ENCODE data around the gene REG3G. TPM values are rescaled to one million over a fixed set of nuclear protein-coding genes. Genes with fewer than 3 reads are reported as not detected.
A peak's percentile ranks its signal among the peaks of the same experiment; 100 is the strongest.

REG3G gene
- total RNA-seq (2022) = not detected in 2 replicates
- not detected for Bru-seq, nascent RNA
- not detected for BruChase-seq, experiment 1, labeled RNA remaining after a 2-hour chase
- BruChase-seq, experiment 2, labeled RNA remaining after a 6-hour chase = percentile 2 among the genes with signal in this experiment
- long read RNA-seq = 0 reads

- Histone ChIP-seq H3K4me1 (no peaks in the 10 kb centered on the region), H3K36me3 (ENCODE audit: control insufficient read depth, insufficient read depth, low read length) (no peaks in the 10 kb centered on the region), H3K9me3 (no peaks in the 10 kb centered on the region), H3K27me3 (replicated peaks; ENCODE audit: control insufficient read depth, insufficient read depth, low read length) (no peaks in the 10 kb centered on the region), H3K4me3 (ENCODE audit: low read depth, low read length) (no peak within 1 kb of the TSS)
- Mint-ChIP-seq H3K27ac (ENCODE audit: unreplicated experiment) (no peak within 1 kb of the TSS), H3K36me3 (ENCODE audit: insufficient read depth, unreplicated experiment) (no peaks in the 10 kb centered on the region), H3K4me1 (ENCODE audit: low read depth, unreplicated experiment) (peaks cover 4% of the 10 kb centered on the region), H3K4me3 (ENCODE audit: unreplicated experiment) (no peak within 1 kb of the TSS), H3K9me3 (ENCODE audit: unreplicated experiment) (peaks cover 4% of the 10 kb centered on the region), H3K27me3 (ENCODE audit: insufficient read depth, unreplicated experiment) (peaks cover 8% of the 10 kb centered on the region)
- DNase-seq = no peak
- intact Hi-C loops (cut with micrococcal nuclease; ENCODE audit: unreplicated experiment) = no loop called here
- ChIA-PET CTCF (no interaction called here), POLR2A (interaction anchor here (0.7 kb wide), 1 partner anchor 46 kb away, joined by 16 read pairs; no protein-coding TSS in a partner anchor)
- BruUV-seq (replicated peaks) = no TSS peak
- TF ChIP-seq, protein P1, sequence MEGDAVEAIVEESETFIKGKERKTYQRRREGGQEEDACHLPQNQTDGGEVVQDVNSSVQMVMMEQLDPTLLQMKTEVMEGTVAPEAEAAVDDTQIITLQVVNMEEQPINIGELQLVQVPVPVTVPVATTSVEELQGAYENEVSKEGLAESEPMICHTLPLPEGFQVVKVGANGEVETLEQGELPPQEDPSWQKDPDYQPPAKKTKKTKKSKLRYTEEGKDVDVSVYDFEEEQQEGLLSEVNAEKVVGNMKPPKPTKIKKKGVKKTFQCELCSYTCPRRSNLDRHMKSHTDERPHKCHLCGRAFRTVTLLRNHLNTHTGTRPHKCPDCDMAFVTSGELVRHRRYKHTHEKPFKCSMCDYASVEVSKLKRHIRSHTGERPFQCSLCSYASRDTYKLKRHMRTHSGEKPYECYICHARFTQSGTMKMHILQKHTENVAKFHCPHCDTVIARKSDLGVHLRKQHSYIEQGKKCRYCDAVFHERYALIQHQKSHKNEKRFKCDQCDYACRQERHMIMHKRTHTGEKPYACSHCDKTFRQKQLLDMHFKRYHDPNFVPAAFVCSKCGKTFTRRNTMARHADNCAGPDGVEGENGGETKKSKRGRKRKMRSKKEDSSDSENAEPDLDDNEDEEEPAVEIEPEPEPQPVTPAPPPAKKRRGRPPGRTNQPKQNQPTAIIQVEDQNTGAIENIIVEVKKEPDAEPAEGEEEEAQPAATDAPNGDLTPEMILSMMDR (IDR thresholded peaks at IDR 0.05; ENCODE audit: insufficient read depth in 1 of 2, low read depth in 1 of 2, low read length in 1 of 2, severe bottlenecking in 1 of 2, unreplicated experiment in 1 of 2) = no peak
These were observed at the start of gene REG3G for GRCh38 chr2:79025421-79025820. Gene REG3G, plus strand, starts transcription at chr2:79025702. Its CDS starts 392 bp downstream, at chr2:79026094.

DNA sequence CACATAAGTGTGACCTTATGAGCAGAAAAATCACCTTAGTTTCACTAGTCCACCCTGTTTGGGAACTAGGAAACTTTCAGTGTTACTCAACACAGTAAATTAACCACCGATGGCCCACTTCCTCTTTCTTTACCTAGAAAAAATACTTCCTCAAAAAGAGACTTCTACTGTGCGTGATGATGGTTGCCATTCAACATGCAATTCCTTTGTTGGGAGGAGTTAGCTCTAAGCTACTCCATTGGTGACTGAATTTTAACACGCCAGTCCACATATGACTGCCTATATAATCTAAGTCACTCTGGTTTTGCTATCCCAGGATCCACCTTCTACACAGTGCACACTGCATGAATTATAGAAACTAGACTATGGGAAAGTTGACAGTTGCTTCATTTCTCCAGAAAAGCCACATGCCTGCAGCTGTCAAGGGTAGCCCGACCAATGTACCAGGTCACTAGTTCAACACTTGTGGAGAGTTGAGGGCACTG lies 47.8 kb upstream of the REG3G start:
- no peaks in the 10 kb centered on the region for H3K27me3 ChIP-seq (replicated peaks; ENCODE audit: control insufficient read depth, insufficient read depth, low read length)
- ChIA-PET CTCF (no interaction called here), POLR2A (no interaction called here)
- TF ChIP-seq, protein P1 (IDR thresholded peaks at IDR 0.05; ENCODE audit: insufficient read depth in 1 of 2, low read depth in 1 of 2, low read length in 1 of 2, severe bottlenecking in 1 of 2, unreplicated experiment in 1 of 2) = no peak
- intact Hi-C loops (cut with micrococcal nuclease; ENCODE audit: unreplicated experiment) = loop anchor here (5.0 to 10.0 kb wide), 2 partner anchors 433 to 625 kb away; no protein-coding TSS in a partner anchor
- no peak overlapping the region for H3K27ac Mint-ChIP-seq (ENCODE audit: unreplicated experiment)
- no peak overlapping the region for H3K4me3 ChIP-seq (ENCODE audit: low read depth, low read length)
- no peaks in the 10 kb centered on the region for H3K36me3 ChIP-seq (ENCODE audit: control insufficient read depth, insufficient read depth, low read length)
- H3K36me3 Mint-ChIP-seq (ENCODE audit: insufficient read depth, unreplicated experiment) = no peaks in the 10 kb centered on the region
- no TSS peak for BruUV-seq (replicated peaks)
- H3K27me3 Mint-ChIP-seq (ENCODE audit: insufficient read depth, unreplicated experiment) = peaks cover 6% of the 10 kb centered on the region
- no peaks in the 10 kb centered on the region for H3K4me1 Mint-ChIP-seq (ENCODE audit: low read depth, unreplicated experiment)
- no peak for DNase-seq
- no peaks in the 10 kb centered on the region for H3K9me3 Mint-ChIP-seq (ENCODE audit: unreplicated experiment)
- no peaks in the 10 kb centered on the region for H3K4me1 ChIP-seq
- no peaks in the 10 kb centered on the region for H3K9me3 ChIP-seq
- no peak overlapping the region for H3K4me3 Mint-ChIP-seq (ENCODE audit: unreplicated experiment)

DNA sequence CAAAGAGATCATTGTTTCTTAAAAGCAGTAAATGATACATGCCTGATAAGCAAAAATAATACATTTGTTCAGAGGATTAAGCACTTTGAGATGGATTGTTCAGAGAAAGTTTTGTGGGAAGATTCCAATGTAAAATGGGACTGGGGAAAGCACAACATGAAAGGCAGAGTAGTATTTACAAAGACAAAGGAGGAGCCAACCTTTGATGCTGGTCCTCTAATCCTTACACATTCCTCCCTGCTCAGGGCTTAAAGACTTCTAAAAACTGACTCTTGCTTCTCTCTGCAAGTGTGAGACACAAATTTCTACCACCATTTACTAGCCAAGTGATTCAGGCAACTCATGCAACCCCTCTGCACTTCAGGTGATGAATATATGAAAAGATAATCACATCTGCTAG lies 47.2 kb upstream of the REG3G start:
- no TSS peak for BruUV-seq (replicated peaks)
- intact Hi-C loops (cut with micrococcal nuclease; ENCODE audit: unreplicated experiment) = loop anchor here (5.0 to 10.0 kb wide), 2 partner anchors 434 to 626 kb away; no protein-coding TSS in a partner anchor
- Histone ChIP-seq H3K4me1 (no peaks in the 10 kb centered on the region), H3K9me3 (no peaks in the 10 kb centered on the region), H3K27me3 (replicated peaks; ENCODE audit: control insufficient read depth, insufficient read depth, low read length) (no peaks in the 10 kb centered on the region), H3K36me3 (ENCODE audit: control insufficient read depth, insufficient read depth, low read length) (no peaks in the 10 kb centered on the region), H3K4me3 (ENCODE audit: low read depth, low read length) (no peak overlapping the region)
- no peaks in the 10 kb centered on the region for H3K36me3 Mint-ChIP-seq (ENCODE audit: insufficient read depth, unreplicated experiment)
- ChIA-PET POLR2A (no interaction called here), CTCF (no interaction called here)
- H3K4me1 Mint-ChIP-seq (ENCODE audit: low read depth, unreplicated experiment) = no peaks in the 10 kb centered on the region
- DNase-seq = no peak
- H3K27ac Mint-ChIP-seq (ENCODE audit: unreplicated experiment) = no peak overlapping the region
- H3K9me3 Mint-ChIP-seq (ENCODE audit: unreplicated experiment) = no peaks in the 10 kb centered on the region
- H3K27me3 Mint-ChIP-seq (ENCODE audit: insufficient read depth, unreplicated experiment) = peaks cover 6% of the 10 kb centered on the region
- TF ChIP-seq, protein P1 (IDR thresholded peaks at IDR 0.05; ENCODE audit: insufficient read depth in 1 of 2, low read depth in 1 of 2, low read length in 1 of 2, severe bottlenecking in 1 of 2, unreplicated experiment in 1 of 2) = no peak
- no peak overlapping the region for H3K4me3 Mint-ChIP-seq (ENCODE audit: unreplicated experiment)
